Psoas muscle (tissue), 8 donors: ENCODE data around the gene RUVBL2. TPM values are rescaled to one million over a fixed set of nuclear protein-coding genes. Genes with fewer than 3 reads are reported as not detected.

Source experiments
- ATAC-seq, 4 donors: fragments of 200-7000 bp; cut with Tn5 transposase; one replicate each; pipeline ENCODE4 v1.9.1; 2020; ENCODE audit warnings: moderate library complexity in 3 of 4, mild to moderate bottlenecking in 2 of 4
- DNase-seq, 2 donors: peaks; one replicate each; pipeline ENCODE4 v3.0.0-alpha.2; 2020
- H3K27ac ChIP-seq: fragments of 200-600 bp; one replicate; pipeline ENCODE4 v1.8.0; 2022
- H3K27me3 ChIP-seq, 3 donors: fragments of 200-600 bp in 1 of 3; one replicate each; pipeline versions ENCODE4 v1.6.1 to v1.8.0; 2013 to 2022; ENCODE audit warnings: low read length in 2 of 3, mild to moderate bottlenecking in 2 of 3, moderate library complexity in 1 of 3; ENCODE audit not compliant: insufficient read depth in 3 of 3
- H3K36me3 ChIP-seq, 2 donors: fragments of 200-600 bp in 1 of 2; one replicate each; pipeline versions ENCODE4 v1.6.1 to v1.8.0; 2013 to 2022; ENCODE audit warnings: low read depth in 1 of 2, mild to moderate bottlenecking in 1 of 2, moderate library complexity in 1 of 2; ENCODE audit not compliant: insufficient read depth in 1 of 2
- H3K4me1 ChIP-seq: fragments of 200-600 bp; one replicate; pipeline ENCODE4 v1.8.0; 2022
- H3K4me3 ChIP-seq: fragments of 200-600 bp; one replicate; pipeline ENCODE4 v1.8.0; 2022; ENCODE audit warnings: mild to moderate bottlenecking
- H3K9me3 ChIP-seq: fragments of 200-600 bp; one replicate; pipeline ENCODE4 v1.8.0; 2022
- CTCF ChIP-seq: fragments of 200-600 bp; IDR thresholded peaks from one replicate; pipeline ENCODE4 v1.8.0; 2022; ENCODE audit warnings: antibody characterized with exemption
- WGBS, 3 donors: extraction: QIAGEN DNeasy Blood & Tissue Kit; methylation state at CpG; one replicate each; pipeline versions ENCODE4 v1.1.6 to v1.1.7; 2013; 5-methylcytosine and 5-hydroxymethylcytosine counted together
- intact Hi-C, 2 donors: fragments of 100-400 bp; cut with DNase I; formaldehyde crosslinking; loops; one replicate each; pipeline versions ENCODE4 v1.11.0 to v1.14.2; 2022
- polyA plus RNA-seq, 3 donors: library from polyadenylated mRNA; stranded (reverse); fragments of 200-250 nt; gene quantifications; one replicate each; pipeline ENCODE4 v1.2.3, GENCODE V29; 2013
- total RNA-seq, 4 donors: library from RNA; stranded (reverse); fragmentation: NEBNext Ultra II Directional in 2 of 4; extraction: Animal tissue kit (Norgen Biotek cat#: 25700) in 2 of 4; gene quantifications; one replicate each; pipeline versions ENCODE4 v1.2.1 to v1.2.4, GENCODE V29; 2021 to 2023
- donor health status: healthy with polysubstance abuse.
- donor health status: DM: no; HTN: no; CAD: no; lungs with moderate emphysema.
- donor health status: Bipolar disorder and iron deficiency.
- donor health status: healthy.
- donor health status: DM: yes; HTN: yes; CAD: no.
- donor health status: DM: no; HTN: no; CAD: no.
- donor health status: DM: no; HTN: no; CAD: no.
- donor health status: DM: yes; HTN: yes; CAD: no.

RUVBL2 gene
- total and polyA plus RNA-seq, 7 donors, result 61.1 to 87.4 (median 76.5) TPM

DNA sequence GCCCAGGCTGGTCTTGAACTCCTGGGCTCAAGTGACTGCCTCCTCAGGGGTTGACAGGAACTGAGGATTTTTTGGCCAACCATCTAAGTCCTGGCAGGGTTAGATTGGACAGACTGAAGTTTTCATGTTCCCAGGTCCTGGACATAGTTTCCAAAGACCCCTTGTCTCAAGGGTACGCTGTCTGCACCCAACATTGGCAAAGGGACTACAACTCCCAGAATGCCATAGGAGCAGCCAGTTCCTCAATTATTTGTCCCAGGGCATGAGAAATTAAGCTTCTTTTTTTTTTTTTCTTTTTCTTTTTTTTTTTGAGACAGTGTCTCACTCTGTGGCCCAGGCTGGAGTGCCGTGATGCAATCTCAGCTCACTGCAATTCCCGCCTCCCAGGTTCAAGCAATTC is 7.5 kb upstream of the RUVBL2 start:
- peaks cover 41% of the 10 kb centered on the region for H3K4me1 ChIP-seq
- ATAC-seq, result no peak
- no peaks in the 10 kb centered on the region for H3K27me3 ChIP-seq
- intact Hi-C loops, result no loop called here
- no peak for DNase-seq
- no peak for TF ChIP-seq CTCF
- H3K9me3 ChIP-seq, result no peaks in the 10 kb centered on the region
- no peak overlapping the region for H3K4me3 ChIP-seq
- H3K27ac ChIP-seq, result peak overlapping the region; percentile 58
- peaks cover 3 to 80% of the 10 kb centered on the region in 2 donors for H3K36me3 ChIP-seq
- 89 to 96% (median 94%) methylated on average over 3 of the region's 3 CpGs for WGBS, 3 donors

DNA sequence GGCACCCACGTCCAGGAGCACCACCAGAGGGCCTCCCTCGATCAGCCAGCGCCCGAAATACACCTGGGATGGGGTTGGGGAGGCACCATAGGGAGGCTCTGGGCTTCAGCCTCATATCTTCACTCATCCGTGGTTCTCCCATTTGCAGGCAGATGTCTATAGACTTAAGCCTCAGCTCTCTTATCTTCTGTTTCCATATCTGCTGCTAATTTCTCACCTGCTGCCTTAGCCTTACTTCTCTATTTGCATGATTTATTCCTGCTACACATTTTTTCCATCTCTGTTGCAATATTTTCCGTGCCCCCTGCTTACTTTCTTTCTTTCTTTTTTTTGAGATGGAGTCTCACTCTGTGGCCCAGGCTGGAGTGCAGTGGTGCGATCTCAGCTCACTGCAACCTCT is 6.4 kb upstream of the RUVBL2 start:
- H3K27ac ChIP-seq, result peak overlapping the region; percentile 58
- TF ChIP-seq CTCF, result no peak
- peaks cover 3 to 69% of the 10 kb centered on the region in 2 donors for H3K36me3 ChIP-seq
- peaks cover 47% of the 10 kb centered on the region for H3K4me1 ChIP-seq
- no peak for DNase-seq
- ATAC-seq, result no peak
- H3K9me3 ChIP-seq, result no peaks in the 10 kb centered on the region
- no peak overlapping the region for H3K4me3 ChIP-seq
- WGBS, 3 donors, result 72 to 84% (median 82%) methylated on average over 7 of the region's 7 CpGs
- no peaks in the 10 kb centered on the region for H3K27me3 ChIP-seq
- intact Hi-C loops, result no loop called here

DNA sequence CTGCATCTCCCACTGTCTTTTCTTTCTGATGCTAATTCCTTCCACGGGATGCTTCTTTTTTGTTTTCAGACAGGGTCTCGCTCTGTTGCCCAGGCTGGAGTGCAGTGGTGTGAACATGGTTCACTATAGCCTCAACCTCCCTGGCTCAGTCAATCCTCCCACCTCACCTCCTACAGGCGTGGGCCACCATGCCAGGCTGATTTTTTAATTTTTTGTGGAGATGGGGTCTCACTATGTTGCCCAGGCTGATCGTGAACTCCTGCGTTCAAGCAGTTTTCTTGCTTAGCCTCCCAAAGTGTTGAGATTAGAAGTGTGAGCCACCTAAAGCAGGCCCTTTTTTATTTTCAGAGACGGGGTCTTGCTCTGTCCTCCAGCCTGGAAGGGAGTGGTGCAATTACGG is 5.4 kb upstream of the RUVBL2 start:
- peaks cover 3 to 60% of the 10 kb centered on the region in 2 donors for H3K36me3 ChIP-seq
- DNase-seq, result no peak

DNA sequence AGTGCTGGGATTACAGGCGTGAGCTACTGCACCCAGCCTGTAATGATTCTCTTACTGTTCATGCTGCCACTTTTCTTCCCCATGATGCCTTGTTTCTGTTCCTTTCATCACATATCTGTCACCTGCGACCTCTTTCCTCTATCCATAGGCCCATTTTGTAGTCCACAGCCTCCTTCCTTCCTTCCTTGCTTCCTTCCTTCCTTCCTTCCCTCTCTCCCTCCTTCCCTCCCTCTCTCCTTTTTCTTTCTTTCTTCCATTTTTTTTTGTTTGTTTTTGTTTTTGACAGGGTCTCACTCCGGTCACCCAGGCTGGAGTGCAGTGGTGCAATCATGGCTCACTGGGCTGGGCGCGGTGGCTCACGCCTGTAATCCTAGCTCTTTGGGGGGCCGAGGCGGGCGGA is 4.8 kb upstream of the RUVBL2 start:
- Histone ChIP-seq H3K4me1 (peaks cover 47% of the 10 kb centered on the region), H3K27me3 (no peaks in the 10 kb centered on the region), H3K36me3 (peaks cover 3 to 54% of the 10 kb centered on the region in 2 donors), H3K4me3 (no peak overlapping the region), H3K27ac (peak overlapping the region; percentile 90), H3K9me3 (no peaks in the 10 kb centered on the region)
- ATAC-seq (no peak), DNase-seq (no peak)
- WGBS, 3 donors, result 86 to 89% (median 89%) methylated on average over 9 of the region's 9 CpGs
- no peak for TF ChIP-seq CTCF
- intact Hi-C loops, result no loop called here

More for the DNA sequence above, 5.4 kb upstream of the RUVBL2 start:
- no peak for ATAC-seq
- Histone ChIP-seq H3K27ac (peak overlapping the region; percentile 90), H3K4me3 (no peak overlapping the region), H3K27me3 (no peaks in the 10 kb centered on the region), H3K4me1 (peaks cover 47% of the 10 kb centered on the region), H3K9me3 (no peaks in the 10 kb centered on the region)
- WGBS, 3 donors, result 90 to 94% (median 94%) methylated on average over 7 of the region's 7 CpGs
- intact Hi-C loops, result no loop called here
- no peak for TF ChIP-seq CTCF

- H3K4me1 ChIP-seq, result peaks cover 55% of the 10 kb centered on the region
- H3K9me3 ChIP-seq, result no peaks in the 10 kb centered on the region
- H3K27ac ChIP-seq, result peak overlapping the region; percentile 90
- H3K36me3 ChIP-seq, result peaks cover 3 to 45% of the 10 kb centered on the region in 2 donors
- DNase-seq, result peak; percentile 75 to 90
- peak; percentile 60 to 67 (median 64) for ATAC-seq
- no peaks in the 10 kb centered on the region for H3K27me3 ChIP-seq
- no peak for TF ChIP-seq CTCF
- WGBS, 3 donors, result 21 to 25% (median 22%) methylated on average over 16 to 17 of the region's 17 CpGs
- intact Hi-C loops, result loop anchor here (5.0 to 10.0 kb wide), 3 partner anchors 83 to 215 kb away; partner anchors contain the start of genes HRC (in 1 of the 2), KCNA7 (in 1 of the 2) and TRPM4 (in 1 of the 2)
- H3K4me3 ChIP-seq, result peak overlapping the region; percentile 81
Measured at GRCh38 chr19:48989701-48990291, 3.9 kb upstream of the RUVBL2 start.
